ENCODE measurements around the gene SLC35B2.

SLC35B2 gene

GRCh38 chr6:44251576-44252524 is 5.5 kb downstream of the SLC35B2 start:
- FAIRE-seq: no peak
- no peak for TF ChIP-seq CTCF (IDR thresholded peaks at IDR 0.05; ENCODE audit: insufficient read depth, missing control alignments)
- DNase-seq (ENCODE audit: insufficient read length, low spot score): no peak

GRCh38 chr6:44250718-44251123 is 6.6 kb downstream of the SLC35B2 start:
- DNase-seq (ENCODE audit: insufficient read length, low spot score) (no peak), FAIRE-seq (no peak)
- TF ChIP-seq CTCF (IDR thresholded peaks at IDR 0.05; ENCODE audit: insufficient read depth, missing control alignments): no peak

DNA sequence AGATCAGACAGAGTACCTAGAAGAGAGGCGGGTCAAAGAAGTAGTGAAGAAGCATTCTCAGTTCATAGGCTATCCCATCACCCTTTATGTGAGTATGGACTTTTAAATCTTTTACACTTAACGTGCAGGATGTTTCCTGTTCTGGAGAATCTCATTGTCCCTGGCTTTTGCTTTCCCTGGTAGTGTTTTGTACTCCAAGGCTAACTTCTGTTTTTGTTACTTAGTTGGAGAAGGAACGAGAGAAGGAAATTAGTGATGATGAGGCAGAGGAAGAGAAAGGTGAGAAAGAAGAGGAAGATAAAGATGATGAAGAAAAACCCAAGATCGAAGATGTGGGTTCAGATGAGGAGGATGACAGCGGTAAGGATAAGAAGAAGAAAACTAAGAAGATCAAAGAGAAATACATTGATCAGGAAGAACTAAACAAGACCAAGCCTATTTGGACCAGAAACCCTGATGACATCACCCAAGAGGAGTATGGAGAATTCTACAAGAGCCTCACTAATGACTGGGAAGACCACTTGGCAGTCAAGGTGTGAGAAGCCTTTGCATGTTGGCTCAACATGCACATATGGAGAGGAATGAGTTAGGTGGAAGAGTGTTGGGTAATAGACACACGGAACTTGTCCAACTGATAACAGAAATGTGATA is 7.1 kb downstream of the SLC35B2 start:
- no peak for TF ChIP-seq CTCF (IDR thresholded peaks at IDR 0.05; ENCODE audit: insufficient read depth, missing control alignments)
- no peak for DNase-seq (ENCODE audit: insufficient read length, low spot score)
- no peak for FAIRE-seq

- DNase-seq (ENCODE audit: insufficient read length, low spot score): no peak
- no peak for FAIRE-seq
- TF ChIP-seq CTCF (IDR thresholded peaks at IDR 0.05; ENCODE audit: insufficient read depth, missing control alignments): no peak
Measured at GRCh38 chr6:44249082-44249748, 8.1 kb downstream of the SLC35B2 start.

DNA sequence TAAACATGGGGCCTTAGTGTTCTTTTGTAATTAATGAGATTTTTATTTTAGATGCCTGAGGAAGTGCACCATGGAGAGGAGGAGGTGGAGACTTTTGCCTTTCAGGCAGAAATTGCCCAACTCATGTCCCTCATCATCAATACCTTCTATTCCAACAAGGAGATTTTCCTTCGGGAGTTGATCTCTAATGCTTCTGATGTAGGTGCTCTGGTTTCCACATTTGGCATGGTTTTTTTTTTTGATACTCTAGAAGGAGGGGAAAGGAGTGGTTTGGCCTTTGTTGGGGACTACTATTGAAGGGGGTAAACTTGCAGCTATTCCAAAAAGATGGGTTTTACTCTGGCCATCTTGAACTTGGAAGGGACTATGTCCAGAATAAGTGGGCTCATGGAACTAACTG is 8.7 kb downstream of the SLC35B2 start:
- no peak for TF ChIP-seq CTCF (IDR thresholded peaks at IDR 0.05; ENCODE audit: insufficient read depth, missing control alignments)
- FAIRE-seq: no peak
- no peak for DNase-seq (ENCODE audit: insufficient read length, low spot score)

- no peak for TF ChIP-seq CTCF (IDR thresholded peaks at IDR 0.05; ENCODE audit: insufficient read depth, missing control alignments)
- FAIRE-seq: no peak
Measured at GRCh38 chr6:44247338-44248302, 9.7 kb downstream of the SLC35B2 start.

More at GRCh38 chr6:44247338-44248302, 9.7 kb downstream of the SLC35B2 start:
- no peak for DNase-seq (ENCODE audit: insufficient read length, low spot score)
